Spleen (tissue), 7 donors: Measurements from ENCODE around the gene PPP2R5C.

Source experiments
- CTCF ChIP-seq, 11 experiments: fragments of 200-600 bp in 7 of 11; fragments of 450-650 bp in 4 of 11; sonication (generic) in 4 of 11; IDR thresholded peaks in 8 of 11; conservative IDR thresholded peaks in 3 of 11; 1 replicate in 7 of 11; 2 replicates in 4 of 11; pipeline versions ENCODE4 v1.4.0 to v1.8.0; 2016 to 2021; ENCODE audit warnings: antibody characterized with exemption in 11 of 11, inconsistent platforms in 4 of 11, mild to moderate bottlenecking in 1 of 11
- POLR2A ChIP-seq, 3 donors: fragments of 450-650 bp; IDR thresholded peaks; one replicate each; pipeline ENCODE4 v1.5.1; 2017; ENCODE audit warnings: antibody characterized with exemption in 3 of 3, mild to moderate bottlenecking in 1 of 3
- POLR2AphosphoS5 ChIP-seq, 3 donors: sonication (generic); formaldehyde crosslinking; IDR thresholded peaks; one replicate each; pipeline ENCODE4 v1.5.1; 2017; ENCODE audit warnings: antibody characterized with exemption in 3 of 3
- donor health status: DM: no; HTN: no; CAD: no; lungs with moderate emphysema.
- donor health status: DM: no; HTN: no; CAD: no.
- donor health status: DM: no; HTN: no; CAD: no.

GRCh38 chr14:101731187-101732080 lies 30.1 kb upstream of the PPP2R5C start:
- TF ChIP-seq CTCF (IDR thresholded peaks at IDR 0.05 in 8 of 11, conservative IDR thresholded peaks at IDR 0.05 in 3 of 11): peak in 1 of 11 experiments; percentile 19
- TF ChIP-seq POLR2A (IDR thresholded peaks at IDR 0.05): peak in 1 of 3 donors; percentile 22
- TF ChIP-seq POLR2AphosphoS5 (IDR thresholded peaks at IDR 0.05): peak; percentile 75 to 89 (median 77)
